Neuronal stem cell (in vitro differentiated cells): ENCODE results near the gene CDC42EP4.

ENCODE experiments used
- DNase-seq: peaks from one replicate; pipeline ENCODE4 v3.0.0-alpha.2; 2013; ENCODE audit warnings: low spot score
- H2AFZ ChIP-seq: one replicate; pipeline ENCODE4 v1.6.1; 2013; ENCODE audit warnings: mild to moderate bottlenecking, low read length, inconsistent platforms
- H2AK5ac ChIP-seq: 2 replicates; pipeline ENCODE4 v1.6.1; 2013; ENCODE audit warnings: low read depth, mild to moderate bottlenecking, inconsistent platforms, low read length, moderate library complexity, mixed read lengths
- H2BK120ac ChIP-seq: 2 replicates; pipeline ENCODE4 v1.6.1; 2013; ENCODE audit warnings: low read depth, mild to moderate bottlenecking, inconsistent platforms, low read length, moderate library complexity, mixed read lengths
- H2BK12ac ChIP-seq: one replicate; pipeline ENCODE4 v1.6.1; 2013; ENCODE audit warnings: low read length, inconsistent platforms
- H2BK15ac ChIP-seq: 2 replicates; pipeline ENCODE4 v1.6.1; 2013; ENCODE audit warnings: mild to moderate bottlenecking, low read length, inconsistent platforms, mixed read lengths
- H2BK5ac ChIP-seq: one replicate; pipeline ENCODE4 v1.6.1; 2013; ENCODE audit warnings: inconsistent platforms, mild to moderate bottlenecking, low read length, moderate library complexity
- H3K14ac ChIP-seq: one replicate; pipeline ENCODE4 v1.6.1; 2013; ENCODE audit warnings: low read length, inconsistent platforms
- H3K18ac ChIP-seq: 2 replicates; pipeline ENCODE4 v1.6.1; 2013; ENCODE audit warnings: low read length, inconsistent platforms
- H3K23ac ChIP-seq: 2 replicates; pipeline ENCODE4 v1.6.1; 2013; ENCODE audit warnings: low read depth, mild to moderate bottlenecking, mixed read lengths, low read length, inconsistent platforms; ENCODE audit not compliant: poor library complexity
- H3K27ac ChIP-seq: replicated peaks from 3 replicates; pipeline ENCODE4 v1.5.1; 2013; ENCODE audit warnings: low read length, inconsistent platforms
- H3K27me3 ChIP-seq, 3 experiments: 2 replicates each; pipeline ENCODE4 v1.6.1; 2013; ENCODE audit warnings: low read length in 3 of 3, mild to moderate bottlenecking in 2 of 3, inconsistent platforms in 1 of 3, low read depth in 1 of 3, mixed read lengths in 1 of 3, moderate library complexity in 1 of 3; ENCODE audit not compliant: control insufficient read depth in 3 of 3, insufficient read depth in 3 of 3
- H3K36me3 ChIP-seq, 2 donors: replicated peaks in 1 of 2; 2 replicates each; pipeline ENCODE4 v1.6.1; 2013; ENCODE audit warnings: low read length in 2 of 2; ENCODE audit not compliant: control insufficient read depth in 2 of 2, insufficient read depth in 2 of 2
- H3K4ac ChIP-seq: 2 replicates; pipeline ENCODE4 v1.6.1; 2013; ENCODE audit warnings: inconsistent platforms, mild to moderate bottlenecking, low read length, moderate library complexity
- H3K4me1 ChIP-seq, 2 donors: 1 replicate in 1 of 2; 2 replicates in 1 of 2; pipeline ENCODE4 v1.6.1; 2013; ENCODE audit warnings: low read length in 2 of 2, low read depth in 1 of 2; ENCODE audit not compliant: control insufficient read depth in 2 of 2, insufficient read depth in 1 of 2
- H3K4me2 ChIP-seq: one replicate; pipeline ENCODE4 v1.6.1; 2013; ENCODE audit warnings: mild to moderate bottlenecking, low read length, inconsistent platforms; ENCODE audit not compliant: insufficient read depth, poor library complexity, severe bottlenecking
- H3K4me3 ChIP-seq, 2 donors: 2 replicates each; pipeline ENCODE4 v1.5.1; 2013; ENCODE audit warnings: low read length in 2 of 2, mild to moderate bottlenecking in 2 of 2, inconsistent platforms in 1 of 2, moderate library complexity in 1 of 2
- H3K79me1 ChIP-seq: one replicate; pipeline ENCODE4 v1.6.1; 2013; ENCODE audit warnings: low read depth, mild to moderate bottlenecking, inconsistent platforms, low read length, moderate library complexity
- H3K9ac ChIP-seq: one replicate; pipeline ENCODE4 v1.6.1; 2013; ENCODE audit warnings: mild to moderate bottlenecking, low read depth, low read length, inconsistent platforms; ENCODE audit not compliant: poor library complexity
- H3K9me3 ChIP-seq, 2 donors: replicated peaks in 1 of 2; 2 replicates each; pipeline versions ENCODE3 to v1.6.1; 2013; ENCODE audit warnings: low read length in 2 of 2, mild to moderate bottlenecking in 2 of 2, inconsistent platforms in 1 of 2, low read depth in 1 of 2, mixed read lengths in 1 of 2, moderate library complexity in 1 of 2; ENCODE audit not compliant: control insufficient read depth in 2 of 2, insufficient read depth in 1 of 2
- H4K8ac ChIP-seq: one replicate; pipeline ENCODE4 v1.6.1; 2013; ENCODE audit warnings: low read depth, mild to moderate bottlenecking, inconsistent platforms, low read length, moderate library complexity
- H4K91ac ChIP-seq: one replicate; pipeline ENCODE4 v1.6.1; 2013; ENCODE audit warnings: low read length, low read depth, mild to moderate bottlenecking, inconsistent platforms; ENCODE audit not compliant: poor library complexity
- WGBS, 2 donors: extraction: QIAGEN DNeasy Blood & Tissue Kit; methylation state at CpG; one replicate each; pipeline ENCODE4 v1.1.7; 2013; ENCODE audit warnings: missing lambda C conversion rate in 2 of 2, mixed read lengths in 1 of 2; ENCODE audit not compliant: insufficient read length in 2 of 2, insufficient replicate concordance in 1 of 2; ENCODE audit errors: extremely low coverage in 2 of 2; 5-methylcytosine and 5-hydroxymethylcytosine counted together

The CDC42EP4 gene

GRCh38 chr17:73356561-73357170 is 44.9 kb upstream of the CDC42EP4 start:
- peak overlapping the region; percentile 31 for H2BK12ac ChIP-seq
- H2BK120ac ChIP-seq = no peak overlapping the region
- peak overlapping the region; percentile 29 for H2BK5ac ChIP-seq

GRCh38 chr17:73354423-73355284 is 42.9 kb upstream of the CDC42EP4 start:
- no peak overlapping the region for H3K18ac ChIP-seq
- H3K79me1 ChIP-seq = no peaks in the 10 kb centered on the region
- no peak overlapping the region for H2BK15ac ChIP-seq
- H3K4me1 ChIP-seq = peaks cover under 1 to 19% of the 10 kb centered on the region in 2 donors
- H2AK5ac ChIP-seq = no peak overlapping the region
- peak overlapping the region; percentile 67 for H2BK5ac ChIP-seq
- H4K91ac ChIP-seq = no peak overlapping the region
- no peak overlapping the region for H2BK120ac ChIP-seq
- no peak overlapping the region for H3K9ac ChIP-seq
- H3K9me3 ChIP-seq = no peaks in the 10 kb centered on the region
- no peaks in the 10 kb centered on the region for H3K27me3 ChIP-seq
- H3K4ac ChIP-seq = no peak overlapping the region
- H3K4me3 ChIP-seq = no peak overlapping the region
- no peak overlapping the region for H2AFZ ChIP-seq
- peaks cover 25 to 29% of the 10 kb centered on the region in 2 donors for H3K36me3 ChIP-seq
- no peak overlapping the region for H3K27ac ChIP-seq
- no CpG with 5 or more reads among the region's 21 CpGs for WGBS, 2 donors
- H3K4me2 ChIP-seq = no peak overlapping the region
- H2BK12ac ChIP-seq = no peak overlapping the region
- H3K23ac ChIP-seq = no peak overlapping the region
- DNase-seq = no peak
- no peak overlapping the region for H3K14ac ChIP-seq
- H4K8ac ChIP-seq = no peak overlapping the region

More at GRCh38 chr17:73356561-73357170, 44.9 kb upstream of the CDC42EP4 start:
- Histone ChIP-seq H3K23ac (peak overlapping the region; percentile 69), H2BK15ac (no peak overlapping the region), H3K4me3 (no peak overlapping the region), H3K36me3 (peaks cover 23 to 27% of the 10 kb centered on the region in 2 donors), H4K91ac (no peak overlapping the region), H3K27ac (no peak overlapping the region), H3K18ac (peak overlapping the region; percentile 67), H3K4ac (no peak overlapping the region), H2AK5ac (peak overlapping the region; percentile 21), H3K9ac (peak overlapping the region; percentile 37), H3K14ac (no peak overlapping the region), H4K8ac (no peak overlapping the region), H3K4me1 (peaks cover 4 to 32% of the 10 kb centered on the region in 2 donors), H3K27me3 (no peaks in the 10 kb centered on the region), H3K4me2 (no peak overlapping the region), H3K9me3 (no peaks in the 10 kb centered on the region), H2AFZ (no peak overlapping the region), H3K79me1 (no peaks in the 10 kb centered on the region)
- WGBS, 2 donors = no CpG with 5 or more reads among the region's 8 CpGs
- no peak for DNase-seq

GRCh38 chr17:73352261-73352660 is 40.5 kb upstream of the CDC42EP4 start:
- Histone ChIP-seq H2AFZ (no peak overlapping the region), H4K8ac (peak overlapping the region; percentile 75), H3K18ac (peak overlapping the region; percentile 32), H3K27me3 (no peaks in the 10 kb centered on the region), H4K91ac (no peak overlapping the region), H3K36me3 (peaks cover 22% of the 10 kb centered on the region in 2 donors), H2AK5ac (no peak overlapping the region), H2BK15ac (no peak overlapping the region), H3K23ac (peak overlapping the region; percentile 26), H3K79me1 (no peaks in the 10 kb centered on the region), H3K9ac (no peak overlapping the region), H3K27ac (no peak overlapping the region), H3K9me3 (no peaks in the 10 kb centered on the region), H3K14ac (no peak overlapping the region), H2BK120ac (no peak overlapping the region), H3K4me3 (no peak overlapping the region), H2BK12ac (no peak overlapping the region), H3K4ac (no peak overlapping the region), H3K4me2 (no peak overlapping the region), H3K4me1 (peaks cover 5 to 26% of the 10 kb centered on the region in 2 donors), H2BK5ac (no peak overlapping the region)
- WGBS, 2 donors = no CpG with 5 or more reads among the region's 13 CpGs
- DNase-seq = no peak

- Histone ChIP-seq H4K8ac (no peak overlapping the region), H2BK120ac (no peak overlapping the region), H3K9me3 (no peaks in the 10 kb centered on the region), H3K79me1 (no peaks in the 10 kb centered on the region), H3K27ac (no peak overlapping the region), H3K27me3 (no peaks in the 10 kb centered on the region), H3K4me3 (no peak overlapping the region), H3K4me2 (no peak overlapping the region), H3K18ac (no peak overlapping the region), H3K36me3 (peaks cover 18 to 19% of the 10 kb centered on the region in 2 donors), H2AFZ (no peak overlapping the region), H4K91ac (no peak overlapping the region), H2BK12ac (no peak overlapping the region), H3K4me1 (peaks cover 5 to 26% of the 10 kb centered on the region in 2 donors), H3K9ac (no peak overlapping the region), H3K14ac (no peak overlapping the region), H2BK5ac (no peak overlapping the region), H3K23ac (no peak overlapping the region), H2BK15ac (no peak overlapping the region), H2AK5ac (no peak overlapping the region), H3K4ac (no peak overlapping the region)
- no peak for DNase-seq
- WGBS, 2 donors = no CpG with 5 or more reads among the region's 3 CpGs
Observed at GRCh38 chr17:73351764-73352163, 40.0 kb upstream of the CDC42EP4 start.
